ENCODE results near the gene FAM13A.

Gene FAM13A

GRCh38 chr4:88702782-88703181 lies 354.2 kb downstream of the FAM13A start:
- peaks cover 11 to 30% (median 25%) of the 10 kb centered on the region in 5 donors for H3K36me3 ChIP-seq (ENCODE audit: control insufficient read depth in 5 of 5, insufficient read depth in 5 of 5, low read length in 5 of 5)
- H3K9ac ChIP-seq (ENCODE audit: low read length in 5 of 5), result no peak overlapping the region
- H3K27ac ChIP-seq (ENCODE audit: low read depth, low read length), result no peak overlapping the region

GRCh38 chr4:88698519-88698918 lies 358.5 kb downstream of the FAM13A start:
- H3K36me3 ChIP-seq (ENCODE audit: control insufficient read depth in 5 of 5, insufficient read depth in 5 of 5, low read length in 5 of 5), result peaks cover 3 to 16% (median 8%) of the 10 kb centered on the region in 5 donors
- no peak overlapping the region for H3K27ac ChIP-seq (ENCODE audit: low read depth, low read length)
- H3K27me3 ChIP-seq (ENCODE audit: control insufficient read depth in 5 of 5, insufficient read depth in 4 of 5, low read length in 5 of 5), result no peaks in the 10 kb centered on the region
- H3K4me1 ChIP-seq (ENCODE audit: control insufficient read depth in 5 of 5, insufficient read depth in 5 of 5, low read length in 5 of 5), result peaks cover 0 to 10% (median 4%) of the 10 kb centered on the region in 5 donors
- H3K9ac ChIP-seq (ENCODE audit: low read length in 5 of 5), result no peak overlapping the region
- H3K4me3 ChIP-seq (ENCODE audit: low read depth in 1 of 5, low read length in 5 of 5), result no peak overlapping the region
- no peaks in the 10 kb centered on the region for H3K9me3 ChIP-seq (ENCODE audit: control insufficient read depth in 5 of 5, low read length in 5 of 5)

More at GRCh38 chr4:88702782-88703181, 354.2 kb downstream of the FAM13A start:
- Histone ChIP-seq H3K27me3 (ENCODE audit: control insufficient read depth in 5 of 5, insufficient read depth in 4 of 5, low read length in 5 of 5) (no peaks in the 10 kb centered on the region), H3K4me1 (ENCODE audit: control insufficient read depth in 5 of 5, insufficient read depth in 5 of 5, low read length in 5 of 5) (peaks cover 0 to 16% (median 10%) of the 10 kb centered on the region in 5 donors), H3K4me3 (ENCODE audit: low read depth in 1 of 5, low read length in 5 of 5) (no peak overlapping the region), H3K9me3 (ENCODE audit: control insufficient read depth in 5 of 5, low read length in 5 of 5) (no peaks in the 10 kb centered on the region)

- H3K9ac ChIP-seq (ENCODE audit: low read length in 5 of 5), result peak within 1 kb of the TSS; percentile 26 to 73 (median 48)
- H3K27ac ChIP-seq (ENCODE audit: low read depth, low read length), result peak within 1 kb of the TSS; percentile 41
- H3K4me1 ChIP-seq (ENCODE audit: control insufficient read depth in 5 of 5, insufficient read depth in 5 of 5, low read length in 5 of 5), result peaks cover 0 to 10% (median 4%) of the 10 kb centered on the region in 5 donors
- no peaks in the 10 kb centered on the region for H3K9me3 ChIP-seq (ENCODE audit: control insufficient read depth in 5 of 5, low read length in 5 of 5)
- no peaks in the 10 kb centered on the region for H3K27me3 ChIP-seq (ENCODE audit: control insufficient read depth in 5 of 5, insufficient read depth in 4 of 5, low read length in 5 of 5)
- peak within 1 kb of the TSS; percentile 62 to 82 (median 74) for H3K4me3 ChIP-seq (ENCODE audit: low read depth in 1 of 5, low read length in 5 of 5)
- peaks cover 3 to 16% (median 4%) of the 10 kb centered on the region in 5 donors for H3K36me3 ChIP-seq (ENCODE audit: control insufficient read depth in 5 of 5, insufficient read depth in 5 of 5, low read length in 5 of 5)
Observed at GRCh38 chr4:88697588-88698329, 359.2 kb downstream of the FAM13A start, which contains the start of gene NAP1L5. NAP1L5 (minus strand) TSS chr4:88697829; CDS start chr4:88697754, 75 bp downstream.

- H3K4me1 ChIP-seq (ENCODE audit: control insufficient read depth in 5 of 5, insufficient read depth in 5 of 5, low read length in 5 of 5), result peaks cover 0 to 10% (median 4%) of the 10 kb centered on the region in 5 donors
- no peaks in the 10 kb centered on the region for H3K9me3 ChIP-seq (ENCODE audit: control insufficient read depth in 5 of 5, low read length in 5 of 5)
- peaks cover 0 to 20% (median 3%) of the 10 kb centered on the region in 5 donors for H3K36me3 ChIP-seq (ENCODE audit: control insufficient read depth in 5 of 5, insufficient read depth in 5 of 5, low read length in 5 of 5)
- peak overlapping the region; percentile 41 for H3K27ac ChIP-seq (ENCODE audit: low read depth, low read length)
- no peaks in the 10 kb centered on the region for H3K27me3 ChIP-seq (ENCODE audit: control insufficient read depth in 5 of 5, insufficient read depth in 4 of 5, low read length in 5 of 5)
- peak overlapping the region; percentile 62 to 82 (median 74) for H3K4me3 ChIP-seq (ENCODE audit: low read depth in 1 of 5, low read length in 5 of 5)
- H3K9ac ChIP-seq (ENCODE audit: low read length in 5 of 5), result peak overlapping the region; percentile 26 to 73 (median 48)
Observed at GRCh38 chr4:88697141-88697540, 359.8 kb downstream of the FAM13A start.

- H3K27ac ChIP-seq (ENCODE audit: low read depth, low read length), result no peak overlapping the region
- peak overlapping the region in 3 of 5 donors; percentile 63 to 81 (median 74) for H3K4me3 ChIP-seq (ENCODE audit: low read depth in 1 of 5, low read length in 5 of 5)
- no peaks in the 10 kb centered on the region for H3K27me3 ChIP-seq (ENCODE audit: control insufficient read depth in 5 of 5, insufficient read depth in 4 of 5, low read length in 5 of 5)
- H3K9me3 ChIP-seq (ENCODE audit: control insufficient read depth in 5 of 5, low read length in 5 of 5), result no peaks in the 10 kb centered on the region
- peaks cover 0 to 17% (median 6%) of the 10 kb centered on the region in 5 donors for H3K36me3 ChIP-seq (ENCODE audit: control insufficient read depth in 5 of 5, insufficient read depth in 5 of 5, low read length in 5 of 5)
- H3K9ac ChIP-seq (ENCODE audit: low read length in 5 of 5), result no peak overlapping the region
- H3K4me1 ChIP-seq (ENCODE audit: control insufficient read depth in 5 of 5, insufficient read depth in 5 of 5, low read length in 5 of 5), result peaks cover 0 to 10% (median 4%) of the 10 kb centered on the region in 5 donors
Observed at GRCh38 chr4:88696630-88697029, 360.4 kb downstream of the FAM13A start.

- H3K36me3 ChIP-seq (ENCODE audit: control insufficient read depth in 5 of 5, insufficient read depth in 5 of 5, low read length in 5 of 5), result peaks cover 4 to 35% (median 9%) of the 10 kb centered on the region in 5 donors
- peaks cover 0 to 10% (median 4%) of the 10 kb centered on the region in 5 donors for H3K4me1 ChIP-seq (ENCODE audit: control insufficient read depth in 5 of 5, insufficient read depth in 5 of 5, low read length in 5 of 5)
- no peaks in the 10 kb centered on the region for H3K9me3 ChIP-seq (ENCODE audit: control insufficient read depth in 5 of 5, low read length in 5 of 5)
- no peaks in the 10 kb centered on the region for H3K27me3 ChIP-seq (ENCODE audit: control insufficient read depth in 5 of 5, insufficient read depth in 4 of 5, low read length in 5 of 5)
- no peak overlapping the region for H3K4me3 ChIP-seq (ENCODE audit: low read depth in 1 of 5, low read length in 5 of 5)
- H3K27ac ChIP-seq (ENCODE audit: low read depth, low read length), result no peak overlapping the region
- no peak overlapping the region for H3K9ac ChIP-seq (ENCODE audit: low read length in 5 of 5)
Observed at GRCh38 chr4:88693792-88694191, 363.2 kb downstream of the FAM13A start.

GRCh38 chr4:88690355-88690754 lies 366.6 kb downstream of the FAM13A start:
- Histone ChIP-seq H3K4me3 (ENCODE audit: low read depth in 1 of 5, low read length in 5 of 5) (no peak overlapping the region), H3K36me3 (ENCODE audit: control insufficient read depth in 5 of 5, insufficient read depth in 5 of 5, low read length in 5 of 5) (peaks cover 10 to 39% (median 23%) of the 10 kb centered on the region in 5 donors), H3K4me1 (ENCODE audit: control insufficient read depth in 5 of 5, insufficient read depth in 5 of 5, low read length in 5 of 5) (no peaks in the 10 kb centered on the region), H3K27me3 (ENCODE audit: control insufficient read depth in 5 of 5, insufficient read depth in 4 of 5, low read length in 5 of 5) (no peaks in the 10 kb centered on the region), H3K9me3 (ENCODE audit: control insufficient read depth in 5 of 5, low read length in 5 of 5) (no peaks in the 10 kb centered on the region), H3K9ac (ENCODE audit: low read length in 5 of 5) (no peak overlapping the region), H3K27ac (ENCODE audit: low read depth, low read length) (no peak overlapping the region)

GRCh38 chr4:88681209-88681608 lies 375.8 kb downstream of the FAM13A start:
- H3K4me1 ChIP-seq (ENCODE audit: control insufficient read depth in 5 of 5, insufficient read depth in 5 of 5, low read length in 5 of 5), result no peaks in the 10 kb centered on the region
- no peak overlapping the region for H3K9ac ChIP-seq (ENCODE audit: low read length in 5 of 5)
- H3K4me3 ChIP-seq (ENCODE audit: low read depth in 1 of 5, low read length in 5 of 5), result no peak overlapping the region
- no peaks in the 10 kb centered on the region for H3K27me3 ChIP-seq (ENCODE audit: control insufficient read depth in 5 of 5, insufficient read depth in 4 of 5, low read length in 5 of 5)
- peaks cover 35 to 49% (median 40%) of the 10 kb centered on the region in 5 donors for H3K36me3 ChIP-seq (ENCODE audit: control insufficient read depth in 5 of 5, insufficient read depth in 5 of 5, low read length in 5 of 5)
- H3K27ac ChIP-seq (ENCODE audit: low read depth, low read length), result no peak overlapping the region
- H3K9me3 ChIP-seq (ENCODE audit: control insufficient read depth in 5 of 5, low read length in 5 of 5), result no peaks in the 10 kb centered on the region
